Activated gamma-delta T cell treated with anti-CD3 and anti-CD28 coated beads, Interleukin-2, amount 50 U/mL, for 16 hours (primary cell): ENCODE measurements around the gene EXOC6B.
"Not testable (repeated sequence)": the region's sequence is repeated elsewhere in the genome, so short reads cannot be mapped to it uniquely, and the experiment has no call there.

Experiments used
- DNase-seq: peaks from one replicate; pipeline ENCODE4 v3.0.0-alpha.2; 2020; ENCODE audit warnings: low read depth

EXOC6B gene

DNA sequence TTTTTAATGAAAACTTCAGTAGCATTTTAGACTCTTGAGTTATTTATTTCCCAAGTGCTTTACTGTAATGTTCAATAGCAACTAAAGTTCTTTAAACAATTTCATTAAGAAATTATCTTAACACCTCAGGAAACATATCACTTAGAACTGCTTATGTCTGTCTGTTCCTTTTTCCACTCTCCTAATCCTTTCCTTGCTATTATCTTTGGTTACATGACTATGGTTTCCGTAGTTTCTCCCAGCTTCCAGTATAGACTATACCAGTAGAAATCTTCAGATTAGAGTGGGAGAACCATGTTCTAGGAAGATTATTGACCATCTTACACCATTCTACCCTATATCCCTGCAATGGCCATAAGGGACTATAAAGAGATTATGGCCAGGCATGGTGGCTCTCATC lies 280.0 kb downstream of the EXOC6B start:
- DNase-seq, result no peak

DNA sequence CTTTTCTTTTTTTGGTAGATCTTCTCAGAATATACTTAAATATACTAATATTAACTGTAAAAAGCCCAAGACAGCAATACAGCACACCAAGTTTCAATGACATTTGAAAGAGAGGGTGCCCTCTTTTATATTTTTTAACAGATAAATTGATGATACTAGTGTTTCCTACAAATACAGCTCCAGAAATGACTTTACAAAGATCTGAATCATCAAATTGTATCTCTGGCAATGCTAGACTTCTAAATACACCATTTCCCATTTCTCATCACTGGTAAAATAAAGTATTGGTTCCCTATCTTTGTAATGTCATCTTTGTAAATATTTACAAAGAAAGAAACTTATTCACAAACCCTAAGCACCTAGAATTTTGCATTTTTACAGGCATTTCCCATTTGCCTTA lies 281.3 kb downstream of the EXOC6B start:
- no peak for DNase-seq

DNA sequence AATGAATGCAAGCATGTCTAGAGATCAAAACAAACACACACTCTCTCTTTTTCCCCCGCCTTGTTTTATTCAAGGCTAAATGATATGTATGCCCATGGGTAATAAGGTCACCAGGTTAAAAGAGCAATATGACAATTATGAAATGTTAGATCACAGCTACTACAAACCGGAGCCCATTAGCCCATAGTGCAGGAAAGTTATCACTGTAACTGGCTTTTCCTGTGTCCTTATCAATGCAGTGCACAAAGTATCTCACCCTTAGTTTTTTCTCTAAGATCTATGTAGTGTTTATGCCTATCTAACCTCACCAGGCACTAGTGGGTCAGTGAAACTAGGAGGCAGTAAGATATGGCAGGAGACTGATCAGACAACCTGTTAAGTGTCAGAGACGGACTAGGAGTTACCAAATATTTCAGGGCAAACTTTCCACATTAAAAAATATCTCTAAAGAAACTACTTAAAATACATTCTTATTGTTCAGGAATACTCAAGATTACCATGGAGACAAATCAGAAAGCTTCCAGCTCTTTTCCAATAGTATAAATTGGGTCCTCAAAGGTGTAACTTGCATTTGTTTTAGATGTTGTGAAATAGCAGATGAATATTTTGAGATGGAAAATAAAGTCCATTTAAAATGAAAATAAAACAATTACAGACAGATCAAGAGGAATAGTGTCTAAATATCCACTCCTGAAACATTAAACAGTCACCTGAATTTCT lies 282.2 kb downstream of the EXOC6B start:
- DNase-seq, result no peak

DNA sequence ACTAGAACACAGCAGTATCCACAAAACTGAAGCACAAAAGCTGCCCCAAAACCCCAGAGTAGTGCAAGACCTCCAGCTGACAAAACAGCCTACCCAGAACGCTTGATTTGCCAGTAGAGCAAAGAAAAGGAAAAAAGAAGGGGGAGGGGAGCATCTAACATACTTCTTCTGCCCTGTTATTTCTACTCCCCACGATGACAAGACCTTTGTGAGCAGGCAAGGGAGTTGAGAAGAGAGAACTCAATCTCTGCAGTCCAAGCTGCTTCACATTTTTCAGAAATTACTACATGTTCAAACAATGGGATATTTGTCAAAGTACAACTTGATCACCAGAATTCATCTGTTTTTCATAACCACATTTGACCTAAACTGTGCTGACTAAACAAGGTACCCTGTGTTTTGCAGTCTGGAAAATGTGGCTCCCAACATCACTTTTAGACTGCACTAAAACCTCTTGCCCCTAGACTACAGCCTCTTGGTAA lies 286.7 kb downstream of the EXOC6B start:
- DNase-seq, result no peak

DNA sequence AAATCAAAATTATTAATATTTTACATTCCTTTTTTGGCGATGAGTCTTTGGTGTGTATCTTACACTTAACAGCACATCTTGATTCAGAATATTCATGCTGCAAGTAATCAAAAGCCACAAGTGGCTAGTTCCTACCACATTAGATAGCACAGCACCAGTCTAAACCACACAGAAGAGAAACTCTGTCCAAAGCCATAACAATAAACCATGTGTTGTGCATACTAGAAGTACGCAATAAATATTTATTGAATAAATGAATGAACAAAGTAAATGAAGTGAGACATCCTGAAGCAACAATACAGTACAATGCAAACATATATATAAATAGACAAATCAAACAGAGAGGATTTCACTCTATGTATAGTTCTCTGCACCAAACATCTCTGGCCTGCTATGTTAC lies 287.3 kb downstream of the EXOC6B start:
- no peak for DNase-seq

DNA sequence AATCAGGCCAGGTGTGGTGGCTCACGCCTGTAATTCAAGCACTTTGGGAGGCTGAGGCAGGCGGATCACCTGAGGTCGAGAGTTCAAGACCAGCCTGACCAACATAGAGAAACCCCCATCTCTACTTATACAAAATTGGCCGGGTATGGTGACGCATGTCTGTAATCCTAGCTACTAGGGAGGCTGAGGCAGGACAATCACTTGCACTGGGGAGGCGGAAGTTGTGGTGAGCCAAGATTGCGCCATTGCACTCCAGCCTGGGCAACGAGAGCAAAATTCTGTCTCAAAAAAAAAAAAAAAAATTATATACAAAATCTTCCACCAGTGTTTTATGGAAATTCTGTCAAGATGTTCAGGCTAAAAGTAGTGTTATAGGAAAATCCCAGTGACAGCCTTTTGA lies 290.2 kb downstream of the EXOC6B start:
- not testable (repeated sequence) for DNase-seq

DNA sequence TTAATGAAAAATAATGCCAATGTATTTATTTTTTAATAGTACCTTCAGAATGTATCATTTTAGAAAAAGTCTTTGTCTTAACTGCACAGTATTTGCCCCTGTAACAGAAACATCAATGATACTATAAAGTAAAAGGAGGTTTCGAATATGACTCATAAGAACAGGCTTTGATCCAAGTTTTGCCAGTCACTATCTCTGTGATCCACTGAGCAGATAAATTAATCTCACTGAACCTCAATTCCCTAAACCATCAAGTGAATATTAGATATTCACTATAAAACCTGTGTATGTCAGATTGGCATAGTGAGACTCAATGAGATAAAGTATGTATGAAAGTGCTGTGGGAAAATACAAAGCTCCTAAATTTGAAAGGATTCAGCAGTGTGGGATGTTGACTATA lies 292.1 kb downstream of the EXOC6B start:
- DNase-seq, result no peak

DNA sequence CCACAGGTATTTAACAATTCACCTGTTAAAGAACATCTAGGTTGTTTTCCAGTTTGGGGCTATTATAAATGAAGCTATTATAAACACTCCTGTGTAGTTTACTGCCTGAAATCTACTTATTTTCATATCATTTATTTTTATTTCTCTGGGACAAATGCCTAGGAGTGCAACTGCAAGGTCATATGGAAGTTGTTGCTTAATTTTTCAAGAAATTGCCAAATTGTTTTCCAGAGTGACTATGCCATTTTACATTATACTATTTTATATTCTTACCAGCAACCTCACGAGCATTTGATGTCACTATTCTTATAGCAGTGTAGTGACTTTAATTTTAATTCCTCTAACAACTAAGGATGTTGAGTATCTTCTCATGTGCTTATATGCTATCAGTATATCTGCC lies 298.4 kb downstream of the EXOC6B start:
- no peak for DNase-seq

DNA sequence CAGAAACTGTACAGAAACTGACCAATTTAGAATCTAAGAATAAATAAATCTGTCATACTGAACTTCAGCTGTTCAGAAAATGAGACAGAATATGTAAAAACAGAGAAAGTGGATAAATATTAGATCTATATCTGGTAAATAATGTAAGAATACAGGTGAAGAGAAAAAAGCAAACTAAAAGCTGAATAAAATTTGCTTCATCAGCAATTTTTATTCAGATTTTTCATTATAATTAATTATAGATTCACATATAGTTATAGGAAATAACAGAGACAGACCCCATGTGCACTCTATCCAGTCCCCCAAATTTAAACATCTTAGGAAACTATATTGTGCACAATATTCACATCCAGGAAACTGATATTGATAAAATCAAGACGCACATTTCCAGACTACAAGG lies 299.2 kb downstream of the EXOC6B start:
- no peak for DNase-seq

DNA sequence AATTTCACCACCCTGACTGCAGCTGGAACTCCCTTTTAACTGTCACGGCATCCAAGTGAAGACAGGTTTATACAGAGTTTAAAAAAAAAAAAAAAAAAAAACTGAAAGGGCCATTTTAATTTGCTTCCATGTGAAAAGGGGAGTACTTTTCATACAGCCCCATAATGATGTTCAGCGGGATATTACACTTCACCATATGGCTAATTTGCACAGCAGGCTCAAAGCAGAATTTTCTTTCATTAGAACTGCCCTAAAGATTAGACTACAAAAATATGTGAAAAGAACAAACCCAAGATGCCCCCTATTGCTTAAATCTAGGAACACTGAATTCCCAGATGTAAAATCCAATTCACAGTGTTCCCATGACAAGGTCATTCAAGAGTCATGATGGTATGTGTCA lies 301.8 kb downstream of the EXOC6B start:
- no peak for DNase-seq

DNA sequence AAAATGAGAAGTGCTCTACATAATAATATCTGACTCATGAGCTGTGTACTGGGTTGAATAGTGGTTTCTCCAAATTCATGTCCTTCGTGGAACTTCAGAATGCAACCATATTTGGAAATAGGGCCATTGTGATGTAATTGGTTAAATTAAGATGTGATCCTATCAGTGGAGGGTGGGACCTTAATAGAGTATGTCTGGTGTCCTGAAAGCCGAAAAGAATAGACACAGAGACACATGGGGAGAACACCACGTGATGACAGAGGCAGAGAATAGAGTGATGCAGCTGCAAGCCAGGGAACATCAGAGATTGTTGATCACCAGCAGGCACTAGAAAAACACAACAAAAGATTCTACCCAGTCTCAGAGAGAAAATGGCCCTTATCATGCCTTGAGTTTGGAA lies 310.1 kb downstream of the EXOC6B start:
- no peak for DNase-seq

DNA sequence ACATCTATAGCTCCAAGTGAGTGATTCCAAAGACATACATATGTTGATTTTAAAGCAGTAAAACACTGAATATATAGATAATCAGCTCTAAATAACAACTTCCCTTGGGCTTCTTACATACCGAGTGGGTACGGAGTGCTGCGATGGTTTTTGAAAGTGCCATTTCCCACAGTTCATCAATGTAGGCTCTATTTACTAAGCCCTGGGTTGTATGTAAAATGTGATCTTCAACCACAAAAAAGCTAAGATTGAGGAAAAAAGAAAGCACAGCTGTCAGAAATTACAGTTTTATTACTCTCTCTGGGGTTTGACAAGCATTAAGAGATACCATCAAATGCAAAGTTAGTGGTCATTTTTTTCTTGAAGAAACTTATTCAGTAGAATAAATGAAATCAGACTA lies 312.8 kb downstream of the EXOC6B start:
- no peak for DNase-seq

DNA sequence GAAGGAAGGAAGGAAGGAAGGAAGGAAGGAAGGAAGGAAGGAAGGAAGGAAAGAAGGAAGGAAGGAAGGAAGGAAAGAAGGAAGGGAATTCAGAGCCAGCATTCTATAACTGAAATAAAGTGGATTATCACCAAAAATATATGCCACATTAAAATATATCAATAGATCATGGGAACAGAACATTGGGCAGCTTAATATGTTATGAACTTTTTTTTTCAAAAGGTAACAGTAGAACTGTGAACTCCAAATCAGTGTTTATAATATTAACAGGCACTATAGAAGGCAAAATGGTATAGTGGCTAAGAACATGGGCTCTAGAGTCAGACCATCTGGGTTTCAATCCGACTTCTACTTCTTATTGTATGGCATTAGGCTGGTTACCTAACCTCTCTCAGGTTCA lies 313.5 kb downstream of the EXOC6B start:
- no peak for DNase-seq

DNA sequence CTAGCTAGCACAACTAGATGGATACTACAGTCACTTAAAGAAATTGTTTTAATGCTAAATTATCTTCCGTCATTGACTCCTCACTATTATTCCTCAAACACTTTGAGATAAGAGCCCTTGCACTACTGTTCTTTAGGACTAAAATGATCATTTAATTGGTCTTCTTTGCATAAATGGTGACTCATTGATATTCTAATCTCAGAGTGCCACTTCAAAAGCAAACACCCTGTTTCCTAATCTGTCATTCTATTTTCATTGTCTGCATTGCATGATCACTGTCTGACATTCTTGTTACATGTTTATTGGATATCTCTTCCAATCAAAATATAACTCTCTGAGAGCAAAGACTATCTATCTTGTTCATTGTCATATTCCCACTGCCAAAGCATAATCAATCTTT lies 313.9 kb downstream of the EXOC6B start:
- no peak for DNase-seq

DNA sequence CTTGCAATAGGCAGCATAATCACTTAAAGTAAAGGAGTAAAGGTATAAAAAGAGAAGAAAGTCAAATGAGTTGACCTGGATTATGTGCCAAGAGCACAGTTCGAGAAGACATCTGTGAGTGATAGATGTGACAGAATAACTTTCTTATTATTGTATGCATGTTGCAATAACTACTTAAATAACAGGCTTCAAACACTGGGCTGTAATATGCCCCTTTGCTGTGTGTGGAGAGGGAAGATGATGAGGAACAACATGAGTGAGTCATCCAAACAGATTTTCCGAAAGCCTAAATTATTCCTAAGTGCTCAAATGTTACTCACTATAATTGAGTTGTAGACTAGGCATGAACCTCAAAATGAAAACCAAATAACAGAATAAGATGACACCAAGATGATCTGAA lies 328.1 kb downstream of the EXOC6B start:
- DNase-seq, result no peak

DNA sequence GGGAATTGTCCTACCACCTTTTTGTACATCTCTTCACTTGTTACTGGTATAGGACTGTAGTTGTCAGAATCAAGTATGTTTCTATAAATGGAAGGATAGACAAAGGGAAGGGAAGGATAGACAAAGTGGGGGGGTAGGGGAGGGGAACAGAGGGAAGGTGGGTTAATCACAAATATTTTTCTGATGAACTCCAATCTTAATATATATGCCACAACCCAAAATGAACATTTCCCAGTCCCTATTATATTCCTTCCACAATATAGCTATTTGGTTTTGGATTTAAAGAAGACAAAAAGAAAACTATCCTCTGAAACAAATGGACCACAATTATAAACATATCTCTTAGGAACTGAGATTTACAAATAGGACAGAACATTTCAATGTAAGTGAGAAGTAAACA lies 329.4 kb downstream of the EXOC6B start:
- DNase-seq, result no peak

DNA sequence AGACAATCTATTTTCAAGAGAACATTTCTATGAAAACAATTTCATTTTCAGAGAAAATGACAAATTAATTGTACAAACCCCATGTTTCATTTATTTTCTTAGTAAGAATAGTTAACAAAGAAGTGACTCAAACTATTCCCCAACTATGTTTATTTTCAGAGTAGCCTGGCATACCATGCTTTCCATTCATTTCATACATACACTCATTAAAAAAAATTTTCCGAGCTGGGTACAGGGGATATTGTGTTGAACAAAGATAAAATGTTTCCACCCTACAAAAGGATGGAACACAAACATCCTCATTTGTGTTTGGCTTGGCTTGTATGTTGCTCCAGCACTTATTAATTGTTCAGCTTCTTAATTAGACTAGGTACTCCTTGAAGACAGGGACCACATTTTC lies 331.4 kb downstream of the EXOC6B start:
- no peak for DNase-seq

DNA sequence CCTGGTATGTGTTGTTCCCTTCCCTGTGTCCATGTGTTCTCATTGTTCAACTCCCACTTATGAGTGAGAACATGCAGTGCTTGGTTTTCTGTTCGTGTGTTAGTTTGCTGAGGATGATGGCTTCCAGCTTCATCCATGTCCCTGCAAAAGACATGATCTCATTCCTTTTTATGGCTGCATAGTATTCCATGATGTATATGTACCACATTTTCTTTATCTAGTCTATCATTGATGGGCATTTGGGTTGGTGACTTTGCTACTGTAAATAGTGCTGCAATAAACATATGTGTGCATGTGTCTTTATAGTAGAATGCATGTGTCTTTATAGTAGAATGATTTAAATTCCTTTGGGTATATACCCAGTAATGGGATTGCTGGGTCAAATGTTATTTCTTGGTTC lies 341.2 kb downstream of the EXOC6B start:
- DNase-seq, result not testable (repeated sequence)

DNA sequence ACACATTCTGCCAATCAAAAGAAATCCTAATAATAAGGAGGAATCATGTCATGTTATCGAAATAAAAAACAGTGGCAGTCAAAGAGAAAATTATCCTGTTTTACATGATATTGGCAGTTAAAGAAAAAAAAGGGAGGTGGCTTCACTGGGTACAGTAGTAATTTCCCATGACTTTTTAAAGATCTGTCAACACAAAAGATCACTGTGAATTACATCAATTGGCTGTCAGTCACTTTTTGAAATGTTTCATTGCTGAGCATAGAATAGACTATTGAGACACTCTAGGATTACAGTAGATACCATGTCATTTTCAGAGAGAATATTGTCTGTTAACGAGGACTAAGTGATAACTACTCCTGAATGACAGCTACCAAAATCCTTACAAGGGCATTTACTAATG lies 342.5 kb downstream of the EXOC6B start:
- DNase-seq, result no peak

DNA sequence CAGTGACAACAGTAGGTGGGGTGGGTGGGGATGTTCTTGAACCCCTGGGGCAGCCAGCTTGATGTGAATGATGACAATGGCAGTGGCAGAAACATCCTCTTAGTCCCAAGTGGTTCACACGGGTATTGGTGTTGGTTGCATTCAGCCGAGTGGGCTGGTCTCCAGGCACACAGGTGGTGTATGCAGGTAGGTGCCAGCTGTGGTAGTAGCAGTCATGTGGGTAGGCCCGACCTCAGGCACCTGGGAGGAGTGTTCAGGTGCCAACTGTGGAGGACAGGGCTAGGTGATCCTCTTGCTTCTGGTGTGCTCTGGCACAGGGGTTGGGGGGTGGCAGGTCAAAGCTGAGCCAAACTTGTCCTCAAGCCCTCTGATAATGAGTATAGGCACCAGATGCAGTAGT lies 350.6 kb downstream of the EXOC6B start:
- DNase-seq, result no peak

DNA sequence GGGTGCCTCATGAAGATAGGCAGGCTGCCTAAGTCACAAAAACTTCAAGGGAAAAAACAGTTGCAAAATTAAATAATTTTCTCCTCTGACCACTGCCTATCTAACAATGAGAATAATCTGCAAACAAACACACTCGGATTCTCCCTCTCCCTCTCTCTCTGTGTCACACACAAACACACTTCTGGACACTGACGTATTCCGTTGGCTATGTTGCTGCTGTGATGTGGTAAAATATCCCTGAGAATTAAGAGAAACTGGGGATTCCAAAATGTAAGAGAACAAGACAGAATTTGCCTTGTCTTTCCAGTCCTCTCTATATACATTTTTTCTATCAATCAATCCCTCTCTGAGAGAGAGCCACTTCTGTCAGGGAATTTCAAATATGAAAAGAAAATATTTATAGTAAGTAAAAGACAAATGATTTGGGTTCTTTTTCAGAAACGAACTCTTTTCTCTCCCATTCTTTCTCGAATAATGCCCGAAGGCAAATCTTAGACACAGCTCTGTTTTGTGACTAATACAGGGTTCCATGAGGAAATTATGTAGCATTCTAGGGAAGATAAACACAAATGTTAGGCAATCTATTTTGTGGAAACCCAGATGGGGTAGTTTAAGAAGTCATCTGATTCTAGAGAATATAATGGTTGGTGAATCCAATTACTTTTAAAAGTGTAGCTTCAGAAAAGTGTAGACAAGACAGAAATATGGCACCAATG lies 367.9 kb downstream of the EXOC6B start:
- DNase-seq, result no peak

DNA sequence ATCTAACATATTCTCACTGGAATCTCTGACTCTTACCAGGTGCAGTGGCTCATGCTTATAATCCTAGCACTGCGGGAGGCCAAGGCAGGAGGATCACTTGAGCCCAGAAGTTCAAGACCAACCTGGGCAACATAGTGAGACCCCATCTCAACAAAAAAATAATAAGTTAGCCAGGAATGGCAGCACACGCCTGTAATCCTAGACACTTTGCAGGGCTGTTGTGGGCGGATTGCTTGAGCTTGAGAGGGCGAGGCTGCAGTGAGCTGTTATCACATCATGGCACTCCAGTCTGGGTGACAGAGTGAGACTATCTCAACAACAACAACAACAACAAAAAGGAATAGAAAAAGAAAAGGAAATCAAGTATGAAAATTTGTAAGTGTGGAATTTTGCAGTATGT lies 371.6 kb downstream of the EXOC6B start:
- DNase-seq, result no peak

DNA sequence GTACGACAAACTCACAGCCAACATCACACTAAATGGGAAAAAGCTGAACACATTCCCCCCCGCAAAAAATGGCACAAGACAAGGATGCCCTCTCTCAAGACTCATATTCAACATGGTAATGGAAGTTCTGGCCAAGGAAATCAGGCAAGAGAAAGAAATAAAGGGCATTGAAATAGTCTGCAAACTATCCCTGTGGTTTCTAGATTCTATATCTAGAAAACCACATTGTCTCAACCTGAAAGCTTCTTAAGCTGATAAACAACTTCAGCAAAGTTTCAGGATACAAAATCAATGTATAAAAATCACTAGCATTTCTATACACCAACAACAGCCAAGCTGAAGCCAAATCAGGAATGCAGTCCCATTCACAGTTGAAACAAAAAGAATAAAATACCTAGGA lies 383.6 kb downstream of the EXOC6B start:
- no peak for DNase-seq

DNA sequence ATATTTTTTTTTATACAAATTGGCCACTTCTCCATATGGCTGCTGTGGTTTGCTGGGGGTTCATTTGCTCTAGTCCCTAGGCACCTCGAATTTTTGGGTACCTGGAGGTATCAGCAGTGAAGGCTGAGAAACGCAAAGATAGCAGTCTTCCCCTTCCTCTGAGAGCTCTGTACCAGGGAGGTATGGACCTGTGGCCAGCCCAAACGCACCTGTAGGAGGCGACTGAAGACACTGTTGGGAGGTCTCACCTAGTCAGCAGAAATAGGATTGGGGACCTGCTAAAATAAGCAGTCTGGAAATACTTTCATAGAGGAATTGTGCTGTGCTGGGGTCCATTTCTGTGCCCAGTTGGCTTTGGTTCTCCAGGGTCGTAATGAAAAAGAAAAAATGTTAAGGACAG lies 385.9 kb downstream of the EXOC6B start:
- DNase-seq, result no peak
